Naive B cell (primary cell): Measurements from ENCODE around the gene TSHZ1. TPM values are rescaled to one million over a fixed set of nuclear protein-coding genes. Genes with fewer than 3 reads are reported as not detected.
A peak's percentile ranks its signal among the peaks of the same experiment; 100 is the strongest.

Experiments used
- ATAC-seq, 2 donors: fragments of 150-1000 bp; cut with Tn5 transposase; 2 replicates each; pipeline ENCODE4 v1.10.0; 2021; ENCODE audit warnings: low read depth in 2 of 2, mild to moderate bottlenecking in 2 of 2, moderate library complexity in 2 of 2
- DNase-seq: peaks from one replicate; pipeline ENCODE4 v3.0.0; 2022
- H3K27ac Mint-ChIP-seq, 6 donors: one replicate each; pipeline ENCODE4 v1.8.0; 2020 to 2022; ENCODE audit warnings: mild to moderate bottlenecking in 6 of 6, mixed read lengths in 6 of 6, moderate library complexity in 5 of 6, inconsistent platforms in 2 of 6
- H3K27me3 Mint-ChIP-seq, 3 donors: one replicate each; pipeline ENCODE4 v1.8.0; 2021 to 2022; ENCODE audit warnings: mixed read lengths in 3 of 3, mild to moderate bottlenecking in 1 of 3
- H3K36me3 Mint-ChIP-seq, 2 donors: one replicate each; pipeline ENCODE4 v1.8.0; 2020 to 2022; ENCODE audit warnings: mixed read lengths in 2 of 2, inconsistent platforms in 1 of 2, mild to moderate bottlenecking in 1 of 2
- H3K4me1 Mint-ChIP-seq, 3 donors: one replicate each; pipeline ENCODE4 v1.8.0; 2020 to 2022; ENCODE audit warnings: mixed read lengths in 3 of 3, inconsistent platforms in 1 of 3, mild to moderate bottlenecking in 1 of 3, moderate library complexity in 1 of 3
- H3K4me3 Mint-ChIP-seq, 8 donors: one replicate each; pipeline ENCODE4 v1.8.0; 2020 to 2022; ENCODE audit warnings: mild to moderate bottlenecking in 8 of 8, mixed read lengths in 8 of 8, moderate library complexity in 8 of 8, inconsistent platforms in 2 of 8
- H3K9me3 Mint-ChIP-seq, 7 donors: one replicate each; pipeline ENCODE4 v1.8.0; 2020 to 2022; ENCODE audit warnings: mixed read lengths in 7 of 7, mild to moderate bottlenecking in 5 of 7, inconsistent platforms in 2 of 7, moderate library complexity in 1 of 7
- polyA plus RNA-seq, 6 donors: library from polyadenylated mRNA; unstranded; fragments of 300-500 nt; fragmentation: Illumina TruSeq; gene quantifications; one replicate each; pipeline ENCODE4 v1.2.3, GENCODE V29; 2021; ENCODE audit warnings: low read depth in 6 of 6

TSHZ1 gene
- polyA plus RNA-seq, 6 donors from 2014 or later, result 0.41 to 2.2 (median 1.7) TPM

- Mint-ChIP-seq H3K27ac (peak overlapping the region in 1 of 6 donors; percentile 53), H3K4me1 (peaks cover 20 to 28% (median 23%) of the 10 kb centered on the region in 3 donors)
Observed at GRCh38 chr18:75252136-75252535, 41.5 kb downstream of the TSHZ1 start.

GRCh38 chr18:75253043-75253442, 42.4 kb downstream of the TSHZ1 start:
- peaks cover 14 to 19% (median 19%) of the 10 kb centered on the region in 3 donors for H3K4me1 Mint-ChIP-seq
- H3K9me3 Mint-ChIP-seq, result peaks cover 0 to 9% (median 5%) of the 10 kb centered on the region in 7 donors
- ATAC-seq (no peak), DNase-seq (no peak)
- H3K36me3 Mint-ChIP-seq, result peaks cover 0 to 7% of the 10 kb centered on the region in 2 donors
- peak overlapping the region in 2 of 6 donors; percentile 8 to 56 for H3K27ac Mint-ChIP-seq
- no peak overlapping the region for H3K4me3 Mint-ChIP-seq
- no peaks in the 10 kb centered on the region for H3K27me3 Mint-ChIP-seq

More at GRCh38 chr18:75252136-75252535, 41.5 kb downstream of the TSHZ1 start:
- no peak for ATAC-seq
- Mint-ChIP-seq H3K27me3 (no peaks in the 10 kb centered on the region), H3K9me3 (peaks cover 0 to 9% (median 5%) of the 10 kb centered on the region in 7 donors), H3K4me3 (no peak overlapping the region), H3K36me3 (peaks cover 0 to 7% of the 10 kb centered on the region in 2 donors)
- no peak for DNase-seq

- Mint-ChIP-seq H3K9me3 (peaks cover 0 to 6% (median 5%) of the 10 kb centered on the region in 7 donors), H3K27ac (peak overlapping the region in 1 of 6 donors; percentile 8), H3K4me1 (peaks cover 7 to 14% (median 13%) of the 10 kb centered on the region in 3 donors), H3K4me3 (no peak overlapping the region), H3K27me3 (no peaks in the 10 kb centered on the region), H3K36me3 (peaks cover 0 to 7% of the 10 kb centered on the region in 2 donors)
- DNase-seq (no peak), ATAC-seq (no peak)
Observed at GRCh38 chr18:75253784-75254183, 43.2 kb downstream of the TSHZ1 start.

- peaks cover under 1 to 9% (median 7%) of the 10 kb centered on the region in 3 donors for H3K4me1 Mint-ChIP-seq
- peaks cover 0 to under 1% of the 10 kb centered on the region in 2 donors for H3K36me3 Mint-ChIP-seq
- no peak overlapping the region for H3K27ac Mint-ChIP-seq
- DNase-seq (no peak), ATAC-seq (no peak)
- no peaks in the 10 kb centered on the region for H3K27me3 Mint-ChIP-seq
- H3K9me3 Mint-ChIP-seq, result peaks cover 0 to 2% (median under 1%) of the 10 kb centered on the region in 7 donors
- no peak overlapping the region for H3K4me3 Mint-ChIP-seq
Observed at GRCh38 chr18:75255094-75255493, 44.5 kb downstream of the TSHZ1 start.

- H3K36me3 Mint-ChIP-seq, result no peaks in the 10 kb centered on the region
Observed at GRCh38 chr18:75256376-75256775, 45.8 kb downstream of the TSHZ1 start.

GRCh38 chr18:75257605-75258004, 47.0 kb downstream of the TSHZ1 start:
- H3K9me3 Mint-ChIP-seq, result no peaks in the 10 kb centered on the region
- no peaks in the 10 kb centered on the region for H3K36me3 Mint-ChIP-seq
- peak overlapping the region in 1 of 6 donors; percentile 80 for H3K27ac Mint-ChIP-seq
- no peak overlapping the region for H3K4me3 Mint-ChIP-seq
- ATAC-seq (no peak), DNase-seq (no peak)
- H3K4me1 Mint-ChIP-seq, result peaks cover 10 to 22% (median 13%) of the 10 kb centered on the region in 3 donors
- no peaks in the 10 kb centered on the region for H3K27me3 Mint-ChIP-seq

More at GRCh38 chr18:75256376-75256775, 45.8 kb downstream of the TSHZ1 start:
- ATAC-seq (no peak), DNase-seq (no peak)
- Mint-ChIP-seq H3K4me1 (peaks cover 1 to 14% (median 9%) of the 10 kb centered on the region in 3 donors), H3K27ac (no peak overlapping the region), H3K4me3 (no peak overlapping the region), H3K27me3 (no peaks in the 10 kb centered on the region), H3K9me3 (no peaks in the 10 kb centered on the region)

- peak overlapping the region in 2 of 6 donors; percentile 32 to 57 for H3K27ac Mint-ChIP-seq
- DNase-seq, result no peak
- peaks cover 10 to 19% (median 13%) of the 10 kb centered on the region in 3 donors for H3K4me1 Mint-ChIP-seq
- peak overlapping the region in 1 of 8 donors; percentile 25 for H3K4me3 Mint-ChIP-seq
- H3K27me3 Mint-ChIP-seq, result no peaks in the 10 kb centered on the region
- no peaks in the 10 kb centered on the region for H3K9me3 Mint-ChIP-seq
- peak; percentile 55 to 78 for ATAC-seq
- H3K36me3 Mint-ChIP-seq, result no peaks in the 10 kb centered on the region
Observed at GRCh38 chr18:75261430-75262223, 51.0 kb downstream of the TSHZ1 start.

GRCh38 chr18:75262511-75262910, 51.9 kb downstream of the TSHZ1 start:
- ATAC-seq (no peak), DNase-seq (no peak)
- Mint-ChIP-seq H3K9me3 (no peaks in the 10 kb centered on the region), H3K36me3 (no peaks in the 10 kb centered on the region), H3K27ac (no peak overlapping the region), H3K4me3 (no peak overlapping the region), H3K4me1 (peaks cover 14 to 24% (median 19%) of the 10 kb centered on the region in 3 donors), H3K27me3 (no peaks in the 10 kb centered on the region)

- H3K27me3 Mint-ChIP-seq, result no peaks in the 10 kb centered on the region
- H3K9me3 Mint-ChIP-seq, result no peaks in the 10 kb centered on the region
- ATAC-seq (no peak), DNase-seq (no peak)
- H3K4me3 Mint-ChIP-seq, result no peak overlapping the region
- H3K4me1 Mint-ChIP-seq, result peaks cover 15 to 27% (median 26%) of the 10 kb centered on the region in 3 donors
- no peak overlapping the region for H3K27ac Mint-ChIP-seq
- no peaks in the 10 kb centered on the region for H3K36me3 Mint-ChIP-seq
Observed at GRCh38 chr18:75264195-75264594, 53.6 kb downstream of the TSHZ1 start.

GRCh38 chr18:75264926-75265597, 54.5 kb downstream of the TSHZ1 start:
- Mint-ChIP-seq H3K36me3 (no peaks in the 10 kb centered on the region), H3K9me3 (no peaks in the 10 kb centered on the region), H3K4me3 (no peak overlapping the region), H3K27ac (no peak overlapping the region), H3K27me3 (no peaks in the 10 kb centered on the region), H3K4me1 (peaks cover 18 to 33% (median 30%) of the 10 kb centered on the region in 3 donors)
- no peak for ATAC-seq
- DNase-seq, result no peak

- Mint-ChIP-seq H3K27me3 (no peaks in the 10 kb centered on the region), H3K27ac (no peak overlapping the region), H3K4me3 (no peak overlapping the region), H3K4me1 (peaks cover 18 to 33% (median 27%) of the 10 kb centered on the region in 3 donors), H3K36me3 (no peaks in the 10 kb centered on the region), H3K9me3 (no peaks in the 10 kb centered on the region)
- DNase-seq (no peak), ATAC-seq (no peak)
Observed at GRCh38 chr18:75265872-75266271, 55.3 kb downstream of the TSHZ1 start.

- ATAC-seq, result peak; percentile 48 to 61
- no peak overlapping the region for H3K4me3 Mint-ChIP-seq
- H3K27ac Mint-ChIP-seq, result peak overlapping the region in 1 of 6 donors; percentile 7
- DNase-seq, result no peak
- peaks cover 12 to 21% (median 14%) of the 10 kb centered on the region in 3 donors for H3K4me1 Mint-ChIP-seq
- H3K27me3 Mint-ChIP-seq, result no peaks in the 10 kb centered on the region
- no peaks in the 10 kb centered on the region for H3K9me3 Mint-ChIP-seq
- no peaks in the 10 kb centered on the region for H3K36me3 Mint-ChIP-seq
Observed at GRCh38 chr18:75267643-75268363, 57.2 kb downstream of the TSHZ1 start.

- Mint-ChIP-seq H3K4me1 (peaks cover 11 to 20% (median 14%) of the 10 kb centered on the region in 3 donors), H3K27me3 (no peaks in the 10 kb centered on the region), H3K4me3 (no peak overlapping the region), H3K9me3 (no peaks in the 10 kb centered on the region), H3K27ac (no peak overlapping the region), H3K36me3 (no peaks in the 10 kb centered on the region)
- ATAC-seq (no peak), DNase-seq (no peak)
Observed at GRCh38 chr18:75268364-75268646, 57.7 kb downstream of the TSHZ1 start.
